Skeletal muscle tissue (tissue), 4 donors: ENCODE data around the gene SNAPC2. TPM values are rescaled to one million over a fixed set of nuclear protein-coding genes. Genes with fewer than 3 reads are reported as not detected.
A peak's percentile ranks its signal among the peaks of the same experiment; 100 is the strongest.
"Not testable (repeated sequence)": the region's sequence is repeated elsewhere in the genome, so short reads cannot be mapped to it uniquely, and the experiment has no call there.

Experiments
- H3K27ac ChIP-seq: one replicate; pipeline ENCODE4 v1.7.0; 2013; ENCODE audit warnings: mild to moderate bottlenecking, low read depth, low read length, inconsistent platforms
- H3K27me3 ChIP-seq, 3 donors: one replicate each; pipeline ENCODE4 v1.7.0; 2013; ENCODE audit warnings: low read length in 3 of 3; ENCODE audit not compliant: control insufficient read depth in 3 of 3, insufficient read depth in 3 of 3
- H3K36me3 ChIP-seq, 3 donors: one replicate each; pipeline ENCODE4 v1.7.0; 2013; ENCODE audit warnings: low read length in 3 of 3; ENCODE audit not compliant: control insufficient read depth in 3 of 3, insufficient read depth in 3 of 3
- H3K4me1 ChIP-seq, 3 donors: one replicate each; pipeline ENCODE4 v1.7.0; 2013; ENCODE audit warnings: low read length in 3 of 3, mild to moderate bottlenecking in 3 of 3; ENCODE audit not compliant: control insufficient read depth in 3 of 3, insufficient read depth in 3 of 3
- H3K4me3 ChIP-seq, 3 donors: one replicate each; pipeline ENCODE4 v1.7.0; 2013; ENCODE audit warnings: low read length in 3 of 3
- H3K9ac ChIP-seq, 3 donors: one replicate each; pipeline ENCODE4 v1.7.0; 2013; ENCODE audit warnings: low read length in 3 of 3, mild to moderate bottlenecking in 3 of 3, moderate library complexity in 2 of 3, low read depth in 1 of 3
- H3K9me3 ChIP-seq, 3 donors: one replicate each; pipeline ENCODE4 v1.7.0; 2013; ENCODE audit warnings: low read length in 3 of 3; ENCODE audit not compliant: control insufficient read depth in 3 of 3
- total RNA-seq: library from RNA; depleted of rRNA; stranded (reverse); fragments of >200 nt; gene quantifications from one replicate; pipeline ENCODE4 v1.2.3, GENCODE V29; 2014
- donor health status: Osteomylitis.

Gene SNAPC2
- total RNA-seq, 1 donor from 2014 or later = 6.3 TPM

GRCh38 chr19:7926727-7927604, 6.8 kb downstream of the SNAPC2 start:
- Histone ChIP-seq H3K27me3 (no peaks in the 10 kb centered on the region), H3K4me3 (peak overlapping the region in 2 of 3 donors; percentile 6 to 51), H3K9me3 (no peaks in the 10 kb centered on the region), H3K9ac (peak overlapping the region in 1 of 3 donors; percentile 60), H3K27ac (no peak overlapping the region), H3K4me1 (peaks cover 21 to 28% (median 27%) of the 10 kb centered on the region in 3 donors), H3K36me3 (peaks cover 24 to 27% (median 24%) of the 10 kb centered on the region in 3 donors)

- Histone ChIP-seq H3K27ac (peak overlapping the region; percentile 74), H3K9ac (peak overlapping the region in 1 of 3 donors; percentile 54), H3K36me3 (peaks cover 25 to 28% (median 25%) of the 10 kb centered on the region in 3 donors), H3K4me3 (no peak overlapping the region), H3K9me3 (no peaks in the 10 kb centered on the region), H3K4me1 (peaks cover 19 to 27% (median 25%) of the 10 kb centered on the region in 3 donors), H3K27me3 (no peaks in the 10 kb centered on the region)
These were observed 7.6 kb downstream of the SNAPC2 start for GRCh38 chr19:7927605-7928333.

- Histone ChIP-seq H3K9me3 (no peaks in the 10 kb centered on the region), H3K9ac (peak overlapping the region in 1 of 3 donors; percentile 54), H3K27ac (peak overlapping the region; percentile 74), H3K36me3 (peaks cover 28 to 30% (median 29%) of the 10 kb centered on the region in 3 donors), H3K27me3 (no peaks in the 10 kb centered on the region), H3K4me1 (peaks cover 19 to 27% (median 25%) of the 10 kb centered on the region in 3 donors), H3K4me3 (no peak overlapping the region)
These were observed 8.2 kb downstream of the SNAPC2 start for GRCh38 chr19:7928334-7928706.

- Histone ChIP-seq H3K4me1 (peaks cover 19 to 27% (median 25%) of the 10 kb centered on the region in 3 donors), H3K9ac (peak overlapping the region; percentile 20 to 54 (median 53)), H3K36me3 (peaks cover 35 to 37% (median 36%) of the 10 kb centered on the region in 3 donors), H3K4me3 (peak overlapping the region in 1 of 3 donors; percentile 23), H3K27ac (peak overlapping the region; percentile 74), H3K27me3 (no peaks in the 10 kb centered on the region), H3K9me3 (no peaks in the 10 kb centered on the region)
These were observed 8.9 kb downstream of the SNAPC2 start for GRCh38 chr19:7928741-7929701.

- H3K4me1 ChIP-seq = peaks cover 19 to 27% (median 25%) of the 10 kb centered on the region in 3 donors
- not testable (repeated sequence) for H3K27ac ChIP-seq, H3K27me3 ChIP-seq, H3K9ac ChIP-seq, H3K4me3 ChIP-seq, H3K9me3 ChIP-seq
- H3K36me3 ChIP-seq = peaks cover 42 to 45% (median 44%) of the 10 kb centered on the region in 3 donors
These were observed 9.9 kb downstream of the SNAPC2 start for GRCh38 chr19:7930030-7930429.

GRCh38 chr19:7930765-7931164, 10.6 kb downstream of the SNAPC2 start:
- Histone ChIP-seq H3K4me3 (no peak overlapping the region), H3K4me1 (peaks cover 19 to 24% (median 22%) of the 10 kb centered on the region in 3 donors), H3K27ac (no peak overlapping the region), H3K9ac (peak overlapping the region in 1 of 3 donors; percentile 8), H3K36me3 (peaks cover 48 to 50% (median 49%) of the 10 kb centered on the region in 3 donors), H3K27me3 (no peaks in the 10 kb centered on the region), H3K9me3 (no peaks in the 10 kb centered on the region)

GRCh38 chr19:7931221-7932061, 11.3 kb downstream of the SNAPC2 start:
- H3K9ac ChIP-seq = no peak overlapping the region
- no peaks in the 10 kb centered on the region for H3K27me3 ChIP-seq
- peaks cover 50 to 54% (median 51%) of the 10 kb centered on the region in 3 donors for H3K36me3 ChIP-seq
- H3K4me3 ChIP-seq = no peak overlapping the region
- H3K4me1 ChIP-seq = peaks cover 15 to 19% (median 19%) of the 10 kb centered on the region in 3 donors
- H3K9me3 ChIP-seq = no peaks in the 10 kb centered on the region
- no peak overlapping the region for H3K27ac ChIP-seq

GRCh38 chr19:7932276-7932929, 12.3 kb downstream of the SNAPC2 start:
- Histone ChIP-seq H3K27ac (no peak overlapping the region), H3K4me3 (no peak overlapping the region), H3K4me1 (peaks cover 11 to 12% (median 12%) of the 10 kb centered on the region in 3 donors), H3K27me3 (no peaks in the 10 kb centered on the region), H3K9ac (no peak overlapping the region), H3K36me3 (peaks cover 54 to 62% (median 58%) of the 10 kb centered on the region in 3 donors), H3K9me3 (no peaks in the 10 kb centered on the region)
